Frontal cortex (tissue), 4 donors: ENCODE measurements around the gene PSME1. TPM values are rescaled to one million over a fixed set of nuclear protein-coding genes. Genes with fewer than 3 reads are reported as not detected.
A peak's percentile ranks its signal among the peaks of the same experiment; 100 is the strongest.

Experiments used
- DNase-seq, 2 donors: peaks; one replicate each; pipeline ENCODE4 v3.0.0; 2012; ENCODE audit warnings: low spot score in 2 of 2
- FAIRE-seq: peaks from 2 replicates; lab custom pipeline; 2012; peaks lifted over from hg19 to GRCh38; lab: Jason Lieb, UNC
- total RNA-seq: library from RNA; depleted of rRNA; stranded (reverse); fragments of >200 nt; gene quantifications from one replicate; pipeline ENCODE4 v1.2.3, GENCODE V29; 2014
- donor health status: control.
- donor health status: control.
- donor health status: control.

The PSME1 gene
- total RNA-seq, 1 donor from 2014 or later = 20.4 TPM

DNA sequence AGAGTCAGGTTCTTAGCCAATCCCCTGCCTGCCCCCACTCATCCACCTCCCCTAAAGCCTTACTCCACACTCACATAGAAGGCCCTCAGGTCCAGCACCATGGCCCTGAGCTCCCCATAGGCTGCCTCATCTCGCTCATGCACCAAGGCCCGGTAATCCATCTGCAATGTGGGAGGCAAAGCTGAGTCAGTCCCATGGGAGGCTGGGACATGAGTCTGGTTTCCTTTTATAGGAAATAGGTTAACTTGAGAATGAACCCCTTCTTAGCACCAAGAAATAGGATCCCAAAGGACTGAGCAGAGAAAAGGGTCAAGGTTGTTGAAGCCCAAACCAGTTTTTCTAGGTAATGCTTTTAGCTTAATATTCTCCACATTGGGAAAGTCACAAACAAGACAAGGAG is 7.5 kb downstream of the PSME1 start:
- FAIRE-seq (no peak), DNase-seq (no peak)

DNA sequence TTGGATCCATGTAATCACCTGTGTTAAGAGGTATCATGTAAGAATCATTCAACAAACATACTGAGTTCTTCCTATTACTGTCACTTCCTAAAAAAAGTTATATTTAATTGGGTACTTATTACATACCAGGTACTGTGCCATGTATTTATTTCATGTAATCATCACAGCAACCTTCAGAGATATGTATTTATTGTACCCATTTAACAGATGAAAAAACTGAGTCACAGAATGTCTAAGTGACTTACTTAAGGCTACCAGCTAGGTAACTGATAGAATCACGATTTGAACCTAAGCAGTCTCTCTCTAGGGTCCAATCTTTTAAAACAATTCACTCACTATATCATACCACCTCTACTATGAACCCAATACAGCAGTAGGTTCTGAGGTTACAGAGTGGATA is 8.5 kb downstream of the PSME1 start:
- no peak for DNase-seq
- FAIRE-seq = no peak

DNA sequence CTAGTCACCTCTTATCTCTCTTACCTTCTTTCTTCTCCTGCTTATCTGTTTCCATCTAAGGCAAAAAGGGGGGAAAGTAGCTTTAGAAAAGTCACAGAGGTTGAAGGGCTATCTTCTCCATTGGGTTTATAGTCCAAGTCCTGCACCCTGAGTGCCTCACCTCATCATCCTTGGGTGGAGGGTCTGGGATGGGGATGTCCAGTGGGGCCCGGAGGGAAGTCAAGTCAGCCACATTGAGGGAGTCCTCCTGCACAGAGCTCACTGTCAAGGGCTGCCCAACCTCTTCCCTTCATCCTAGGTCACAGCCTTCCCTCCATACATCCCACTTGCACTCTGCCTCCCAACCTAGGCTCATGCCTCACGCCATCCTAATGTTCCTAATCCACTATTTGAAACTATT is 9.2 kb downstream of the PSME1 start:
- DNase-seq (no peak), FAIRE-seq (no peak)

- FAIRE-seq (no peak), DNase-seq (no peak)
Measured at GRCh38 chr14:24145690-24146452, 9.9 kb downstream of the PSME1 start.

- DNase-seq = peak; percentile 84 to 89
- no peak for FAIRE-seq
Measured at GRCh38 chr14:24146453-24146977, 10.5 kb downstream of the PSME1 start, which contains the start of gene PSME2. Gene PSME2 (minus strand): TSS chr14:24146610. CDS start chr14:24146581, 29 bp downstream.

- peak; percentile 97 to 98 for DNase-seq
- FAIRE-seq = peak; percentile 42
Measured at GRCh38 chr14:24146978-24147760, 11.2 kb downstream of the PSME1 start, which contains the start of gene RNF31. Gene RNF31 (plus strand): TSS chr14:24147498. CDS start chr14:24147699, 201 bp downstream.

GRCh38 chr14:24147761-24148428 is 11.9 kb downstream of the PSME1 start:
- FAIRE-seq = no peak

GRCh38 chr14:24149302-24149969 is 13.4 kb downstream of the PSME1 start:
- FAIRE-seq = no peak
- no peak for DNase-seq

More at GRCh38 chr14:24147761-24148428, 11.9 kb downstream of the PSME1 start:
- DNase-seq = peak in 1 of 2 donors; percentile 38

DNA sequence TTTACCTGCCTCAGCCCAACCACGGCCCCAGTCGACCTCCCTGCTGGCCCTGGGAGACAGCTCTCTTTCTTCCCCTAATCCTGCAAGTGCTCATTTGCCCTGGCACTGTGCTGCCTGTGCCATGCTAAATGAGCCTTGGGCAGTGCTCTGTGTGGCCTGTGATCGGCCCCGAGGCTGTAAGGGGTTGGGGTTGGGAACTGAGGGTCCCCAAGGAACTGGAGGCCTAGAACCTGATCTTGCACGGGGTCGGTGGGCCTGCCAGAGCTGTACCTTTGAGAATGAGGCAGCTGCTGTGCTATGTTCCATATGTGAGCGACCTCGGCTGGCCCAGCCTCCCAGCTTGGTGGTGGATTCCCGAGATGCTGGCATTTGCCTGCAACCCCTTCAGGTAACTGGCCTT is 14.1 kb downstream of the PSME1 start:
- DNase-seq = no peak
- FAIRE-seq = no peak

DNA sequence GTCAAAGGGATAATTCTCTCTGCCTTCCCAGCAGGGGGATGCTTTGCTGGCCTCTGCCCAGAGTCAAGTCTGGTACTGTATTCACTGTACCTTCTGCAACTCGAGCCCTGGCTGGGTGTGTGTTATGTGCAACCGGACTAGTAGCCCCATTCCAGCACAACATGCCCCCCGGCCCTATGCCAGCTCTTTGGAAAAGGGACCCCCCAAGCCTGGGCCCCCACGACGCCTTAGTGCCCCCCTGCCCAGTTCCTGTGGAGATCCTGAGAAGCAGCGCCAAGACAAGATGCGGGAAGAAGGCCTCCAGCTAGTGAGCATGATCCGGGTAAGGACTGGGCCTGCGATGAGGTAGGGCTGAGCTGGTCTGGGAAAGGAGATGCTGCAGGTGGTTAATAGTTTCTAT is 14.6 kb downstream of the PSME1 start:
- DNase-seq = no peak
- no peak for FAIRE-seq

DNA sequence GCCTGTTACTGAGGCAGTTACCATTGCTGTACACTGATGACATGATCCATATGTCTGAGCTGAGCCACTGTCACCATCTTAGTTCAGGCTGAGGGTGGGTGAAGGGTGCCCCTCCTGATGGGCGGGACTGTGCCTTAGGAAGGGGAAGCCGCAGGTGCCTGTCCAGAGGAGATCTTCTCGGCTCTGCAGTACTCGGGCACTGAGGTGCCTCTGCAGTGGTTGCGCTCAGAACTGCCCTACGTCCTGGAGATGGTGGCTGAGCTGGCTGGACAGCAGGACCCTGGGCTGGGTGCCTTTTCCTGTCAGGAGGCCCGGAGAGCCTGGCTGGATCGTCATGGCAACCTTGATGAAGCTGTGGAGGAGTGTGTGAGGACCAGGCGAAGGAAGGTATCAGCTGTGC is 15.0 kb downstream of the PSME1 start:
- no peak for DNase-seq
- FAIRE-seq = no peak

- DNase-seq (no peak), FAIRE-seq (no peak)
Measured at GRCh38 chr14:24151404-24152080, 15.5 kb downstream of the PSME1 start.

DNA sequence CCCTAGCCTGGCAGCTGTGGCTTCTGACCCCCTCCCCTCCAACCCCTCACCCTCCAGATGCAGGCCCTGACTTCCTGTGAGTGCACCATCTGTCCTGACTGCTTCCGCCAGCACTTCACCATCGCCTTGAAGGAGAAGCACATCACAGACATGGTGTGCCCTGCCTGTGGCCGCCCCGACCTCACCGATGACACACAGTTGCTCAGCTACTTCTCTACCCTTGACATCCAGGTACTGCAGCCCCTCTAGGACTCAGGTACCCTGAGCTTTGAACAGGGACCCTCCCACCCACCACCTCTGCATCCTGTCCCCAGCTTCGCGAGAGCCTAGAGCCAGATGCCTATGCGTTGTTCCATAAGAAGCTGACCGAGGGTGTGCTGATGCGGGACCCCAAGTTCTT is 19.1 kb downstream of the PSME1 start:
- FAIRE-seq = no peak
- DNase-seq = no peak

GRCh38 chr14:24156840-24157239 is 20.8 kb downstream of the PSME1 start:
- no peak for FAIRE-seq
- no peak for DNase-seq

GRCh38 chr14:24157331-24157730 is 21.3 kb downstream of the PSME1 start:
- DNase-seq (no peak), FAIRE-seq (no peak)

DNA sequence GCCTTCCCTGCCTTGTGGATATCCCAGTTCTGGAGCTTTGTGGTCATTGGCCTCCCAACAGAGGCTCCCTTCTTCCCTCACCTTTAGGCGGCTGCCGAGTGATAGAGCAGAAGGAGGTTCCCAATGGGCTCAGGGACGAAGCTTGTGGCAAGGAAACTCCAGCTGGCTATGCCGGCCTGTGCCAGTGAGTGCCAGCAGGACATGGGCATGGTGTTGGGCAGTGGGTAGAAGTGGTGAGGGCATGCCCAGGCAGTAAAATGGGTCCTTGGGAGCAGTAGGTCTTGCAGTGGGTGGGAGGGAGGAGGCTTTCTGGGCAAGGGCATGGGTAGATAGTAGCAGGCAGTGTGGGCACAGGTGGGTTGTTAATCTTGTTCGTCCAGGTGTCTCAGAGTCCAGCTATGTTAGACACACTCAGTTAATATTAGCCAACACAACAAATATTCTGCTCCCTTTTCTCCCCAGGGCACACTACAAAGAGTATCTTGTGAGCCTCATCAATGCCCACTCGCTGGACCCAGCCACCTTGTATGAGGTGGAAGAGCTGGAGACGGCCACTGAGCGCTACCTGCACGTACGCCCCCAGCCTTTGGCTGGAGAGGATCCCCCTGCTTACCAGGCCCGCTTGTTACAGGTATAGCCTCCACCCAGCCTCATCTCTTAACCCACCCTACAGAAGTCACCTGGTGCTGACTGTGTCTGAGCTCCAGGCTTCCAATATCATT is 23.9 kb downstream of the PSME1 start:
- DNase-seq = no peak

GRCh38 chr14:24160499-24160849 is 24.5 kb downstream of the PSME1 start:
- FAIRE-seq = no peak
- no peak for DNase-seq

More for the DNA sequence above, 23.9 kb downstream of the PSME1 start:
- FAIRE-seq = no peak
